GM18909 (cell line): Measurements from ENCODE around the gene UMODL1.

Experiments used
- ATAC-seq: cut with Tn5 transposase; IDR thresholded peaks from one replicate; pipeline ENCODE4 v1.9.1; 2021; ENCODE audit warnings: mild to moderate bottlenecking; ENCODE audit not compliant: unreplicated experiment, poor library complexity

Gene UMODL1

DNA sequence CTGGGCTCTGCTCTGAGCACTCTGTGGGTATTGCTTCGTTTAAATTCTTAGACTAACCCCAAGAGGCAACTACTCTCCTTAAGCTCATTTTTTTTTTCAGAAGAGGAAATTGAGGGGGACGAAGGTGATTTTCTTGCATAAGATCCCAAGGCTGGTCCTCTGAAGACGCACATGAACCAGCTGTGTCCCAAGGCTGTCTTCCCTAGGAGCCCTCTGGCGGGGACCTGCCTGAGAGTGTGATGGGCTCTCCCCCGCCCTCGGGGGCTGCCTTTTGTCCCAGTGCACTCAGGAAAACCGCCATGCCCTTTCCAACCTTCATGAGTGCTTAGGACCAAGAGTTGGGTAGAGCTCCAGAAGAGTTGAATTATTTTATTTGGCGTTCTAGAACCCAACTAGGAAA lies 21.7 kb downstream of the UMODL1 start:
- no peak for ATAC-seq

- no peak for ATAC-seq
These were observed 22.1 kb downstream of the UMODL1 start for GRCh38 chr21:42093186-42093585.

DNA sequence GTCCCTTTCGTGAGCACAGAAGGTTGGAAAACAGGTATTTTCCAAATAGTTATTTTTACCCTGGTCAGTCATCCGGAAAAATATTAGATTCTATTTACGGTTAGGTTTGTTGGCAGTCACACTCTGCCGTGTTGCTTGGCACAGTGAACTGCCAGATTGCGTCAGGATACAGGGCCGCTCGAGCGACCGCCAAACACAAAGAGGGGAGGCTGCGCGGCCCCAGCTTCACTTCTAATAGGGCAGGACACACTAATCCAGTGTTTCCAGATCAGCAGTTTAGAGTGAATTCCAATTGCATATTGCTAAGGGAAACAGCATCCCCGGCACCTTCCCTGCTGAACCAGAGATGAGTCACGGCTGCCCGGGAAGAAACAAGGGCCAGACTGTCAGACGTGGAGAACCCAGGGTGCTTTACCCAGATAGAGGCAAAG lies 22.9 kb downstream of the UMODL1 start:
- no peak for ATAC-seq

DNA sequence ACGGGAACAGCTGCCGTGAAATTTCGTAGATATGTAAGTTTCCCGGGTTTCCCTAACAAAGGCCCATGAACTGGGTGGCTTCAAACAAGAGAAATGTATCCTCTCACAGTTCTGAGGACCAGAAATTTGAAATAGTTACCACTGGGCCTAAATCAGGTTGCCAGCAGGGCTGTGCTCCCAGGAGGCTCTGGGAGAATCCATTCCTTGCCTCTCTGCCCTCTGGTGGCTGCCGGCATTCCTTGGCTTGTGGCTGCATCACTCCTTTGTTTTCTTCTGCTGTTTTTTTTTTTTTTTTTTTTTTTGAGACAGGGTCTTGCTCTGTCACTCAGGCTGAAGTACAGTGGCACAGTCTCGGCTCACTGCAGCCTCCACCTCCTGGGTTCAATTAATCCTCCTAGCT lies 23.7 kb downstream of the UMODL1 start:
- ATAC-seq = no peak

GRCh38 chr21:42095581-42095980 lies 24.5 kb downstream of the UMODL1 start:
- no peak for ATAC-seq

DNA sequence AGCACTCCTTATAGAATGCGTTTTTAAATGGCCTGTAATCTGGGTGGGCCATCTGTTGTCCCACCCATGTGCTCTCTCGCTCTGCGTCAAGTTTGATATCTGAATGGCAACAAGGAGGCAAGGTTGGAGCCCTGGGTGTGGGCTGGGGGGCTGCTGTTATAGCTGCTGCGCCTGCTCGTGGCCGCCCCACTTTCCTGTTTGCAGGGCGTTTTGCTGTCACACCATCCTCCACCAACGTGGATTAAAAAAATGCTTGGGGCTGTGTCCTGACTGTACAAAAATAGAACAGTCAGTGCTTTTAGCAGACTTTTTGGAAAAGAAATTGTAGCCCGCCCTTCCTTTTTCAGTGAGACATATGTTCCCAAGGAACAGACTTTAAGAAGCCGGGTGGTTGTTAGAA lies 25.4 kb downstream of the UMODL1 start:
- ATAC-seq = no peak

GRCh38 chr21:42097274-42097673 lies 26.2 kb downstream of the UMODL1 start:
- ATAC-seq = no peak

DNA sequence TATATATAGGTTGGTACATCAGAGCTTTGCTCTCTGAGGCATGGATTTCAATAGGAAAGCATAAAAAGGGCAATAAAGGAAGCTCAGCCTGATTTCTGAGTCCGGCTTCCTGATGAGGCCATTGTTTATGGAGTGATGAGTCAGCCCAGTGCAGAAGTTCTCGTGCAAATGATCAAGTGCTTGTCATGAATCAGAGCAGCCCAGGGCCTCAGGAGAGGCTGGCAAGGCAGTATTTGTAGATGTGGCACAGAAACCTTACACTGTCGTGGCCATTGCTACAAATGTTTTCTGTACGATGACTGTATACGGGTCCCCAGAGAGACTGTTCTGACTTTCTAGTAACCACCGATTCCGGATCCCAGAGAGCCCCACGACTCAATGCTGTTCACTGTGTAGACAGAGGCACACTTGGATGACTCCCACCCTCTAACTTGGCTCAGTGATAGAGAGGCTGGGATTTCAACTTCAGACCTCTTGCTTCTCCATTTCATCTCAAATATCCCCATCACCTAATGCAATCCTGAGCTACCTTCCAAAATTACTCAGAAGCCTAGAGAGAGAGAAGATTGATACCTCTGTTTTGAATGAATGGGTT lies 26.8 kb downstream of the UMODL1 start:
- no peak for ATAC-seq

GRCh38 chr21:42098957-42099505 lies 27.9 kb downstream of the UMODL1 start:
- ATAC-seq = no peak

DNA sequence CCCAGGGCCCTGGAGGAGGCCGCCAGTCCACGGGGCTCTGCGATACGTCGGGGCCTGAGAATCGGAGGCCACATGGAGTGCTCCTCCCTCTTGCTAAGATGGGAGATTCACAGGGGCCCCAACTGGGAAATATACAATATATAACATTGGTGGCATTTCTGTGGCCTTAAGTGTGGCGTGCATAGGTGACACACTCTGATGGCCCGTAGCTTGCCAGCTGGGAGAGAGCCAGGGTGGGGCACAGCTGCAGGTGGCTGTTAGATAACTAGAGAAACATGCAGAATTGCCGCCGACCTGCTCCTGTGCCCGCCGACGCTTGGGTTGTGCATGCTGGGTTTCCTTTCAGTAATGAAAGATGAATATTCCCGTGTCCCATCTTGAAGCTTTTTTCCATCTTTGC lies 30.1 kb downstream of the UMODL1 start:
- ATAC-seq = no peak

DNA sequence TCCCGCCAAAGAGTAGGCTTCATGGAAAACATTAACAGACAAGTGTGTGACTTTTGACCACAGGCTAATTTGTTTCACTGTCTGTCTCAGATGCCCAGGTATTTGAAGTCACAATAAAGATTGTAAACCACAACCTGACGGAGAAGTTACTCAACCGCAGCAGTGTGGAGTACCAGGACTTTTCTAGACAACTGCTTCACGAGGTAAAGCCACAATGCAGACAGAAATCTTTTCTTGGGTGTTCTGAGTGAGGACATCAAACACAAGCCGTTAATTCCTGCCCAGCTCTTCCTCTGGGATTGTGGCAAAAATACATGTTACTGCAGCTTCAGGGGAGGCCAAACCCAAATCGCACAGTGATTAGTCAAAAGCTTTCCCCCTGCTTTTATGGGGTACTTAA lies 31.0 kb downstream of the UMODL1 start:
- ATAC-seq = no peak

DNA sequence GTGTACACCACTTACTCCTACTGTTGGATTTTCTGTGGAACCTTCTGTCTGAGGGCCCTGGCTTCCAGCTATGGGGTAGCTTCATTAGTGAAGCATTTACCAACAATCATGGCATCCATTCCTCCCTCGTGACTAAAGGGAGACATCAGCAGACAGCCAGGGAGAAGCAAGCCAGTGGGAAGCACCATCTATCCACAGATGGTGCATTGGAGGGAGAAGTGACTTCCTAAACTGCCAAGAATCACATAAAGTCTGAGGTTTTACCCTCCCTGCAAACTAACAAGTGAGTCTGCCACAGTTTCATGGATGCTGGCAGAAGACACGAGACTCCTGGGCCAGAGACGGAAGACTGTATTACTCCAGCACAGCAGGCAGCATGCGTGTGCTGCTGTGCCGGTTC lies 31.4 kb downstream of the UMODL1 start:
- ATAC-seq = no peak

DNA sequence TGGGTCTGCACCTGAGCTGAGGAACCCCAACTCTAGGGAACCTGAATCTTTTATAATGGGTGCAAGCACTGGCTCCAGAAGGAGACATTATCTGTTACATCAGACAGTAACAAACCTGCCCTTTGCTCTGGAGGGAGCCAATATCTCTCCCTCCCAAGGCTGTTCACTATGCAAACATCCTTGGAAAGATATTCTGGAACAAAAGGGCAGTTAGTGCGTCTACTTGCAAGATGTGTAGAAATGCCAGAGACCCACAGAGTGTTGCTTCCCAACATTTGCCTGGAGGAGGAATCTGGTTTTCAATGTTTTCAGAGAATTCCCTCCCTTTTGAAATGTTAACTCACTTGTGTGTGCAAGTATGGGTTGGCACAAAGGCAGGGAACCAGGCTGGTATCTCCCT lies 31.9 kb downstream of the UMODL1 start:
- ATAC-seq = no peak

DNA sequence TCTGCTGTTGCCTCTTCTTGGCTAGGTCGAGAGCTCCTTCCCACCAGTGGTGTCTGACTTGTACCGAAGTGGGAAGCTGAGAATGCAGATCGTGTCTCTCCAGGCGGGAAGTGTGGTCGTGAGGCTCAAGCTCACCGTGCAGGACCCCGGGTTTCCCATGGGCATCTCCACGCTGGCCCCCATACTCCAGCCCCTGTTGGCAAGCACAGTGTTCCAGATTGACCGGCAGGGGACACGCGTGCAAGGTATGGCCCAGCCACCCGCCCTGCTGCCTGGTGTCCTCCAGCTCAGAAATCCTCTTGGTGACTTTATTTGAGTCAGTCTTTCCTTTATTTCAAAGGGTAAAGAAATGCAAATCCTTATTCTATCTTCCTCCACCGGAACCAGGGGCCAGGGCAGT lies 32.7 kb downstream of the UMODL1 start:
- ATAC-seq = no peak

- ATAC-seq = no peak
These were observed 34.6 kb downstream of the UMODL1 start for GRCh38 chr21:42105476-42106315.

DNA sequence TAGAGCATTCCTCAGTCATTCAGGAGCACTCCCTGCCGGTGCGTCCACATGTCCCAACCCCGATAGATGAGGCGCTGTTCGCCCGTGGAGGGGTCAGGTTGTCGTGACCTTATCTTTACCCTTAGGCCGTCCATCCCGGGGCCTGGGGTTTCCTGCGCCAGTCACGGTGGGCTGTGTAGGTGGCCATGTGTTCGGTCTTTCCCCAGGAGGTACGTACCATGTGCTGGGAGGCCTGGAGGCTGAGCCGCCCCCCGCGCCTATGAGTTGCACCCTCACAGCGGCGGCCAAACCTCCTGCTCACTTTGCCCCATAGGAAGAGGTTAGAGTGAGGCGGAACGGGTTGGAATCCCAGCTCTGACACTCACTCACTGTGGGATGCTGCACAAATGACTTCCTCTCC lies 35.3 kb downstream of the UMODL1 start:
- no peak for ATAC-seq

- peak; percentile 7 for ATAC-seq
These were observed 36.2 kb downstream of the UMODL1 start for GRCh38 chr21:42107177-42107880.

DNA sequence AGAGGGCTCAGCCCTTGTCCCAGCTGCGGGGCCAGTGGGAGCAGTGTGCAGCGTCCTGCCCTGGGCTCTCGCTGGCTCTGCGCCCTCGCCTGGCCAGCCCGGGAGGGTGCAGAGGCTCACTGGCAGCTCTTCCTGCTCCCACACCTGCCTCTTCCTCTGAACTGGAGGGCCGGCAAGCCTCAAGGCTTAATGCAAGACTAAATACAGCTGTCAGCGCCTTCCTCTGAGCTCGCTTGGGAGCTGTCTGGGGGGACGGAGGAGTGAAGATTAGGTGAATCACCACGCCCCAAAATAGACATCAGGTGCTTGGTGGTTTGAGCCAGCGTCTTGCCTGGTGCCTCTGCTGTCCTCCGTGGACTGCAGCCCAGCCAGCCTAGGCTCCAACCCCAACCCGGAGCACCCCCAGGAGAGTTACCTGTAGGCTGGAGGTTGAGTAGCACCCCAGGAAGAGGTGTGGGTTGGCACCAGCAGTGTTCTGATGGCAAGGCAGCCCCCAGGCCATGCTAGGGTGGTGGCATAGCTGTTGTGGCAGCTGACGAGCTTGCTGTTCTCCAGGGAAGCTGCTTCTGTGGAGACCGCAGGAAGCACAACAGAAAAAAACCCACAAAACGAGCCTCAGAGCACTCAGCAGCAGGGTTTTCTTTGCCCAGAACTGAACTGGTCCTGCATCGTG lies 36.9 kb downstream of the UMODL1 start:
- peak; percentile 84 for ATAC-seq

- no peak for ATAC-seq
These were observed 37.6 kb downstream of the UMODL1 start for GRCh38 chr21:42108554-42109340.

DNA sequence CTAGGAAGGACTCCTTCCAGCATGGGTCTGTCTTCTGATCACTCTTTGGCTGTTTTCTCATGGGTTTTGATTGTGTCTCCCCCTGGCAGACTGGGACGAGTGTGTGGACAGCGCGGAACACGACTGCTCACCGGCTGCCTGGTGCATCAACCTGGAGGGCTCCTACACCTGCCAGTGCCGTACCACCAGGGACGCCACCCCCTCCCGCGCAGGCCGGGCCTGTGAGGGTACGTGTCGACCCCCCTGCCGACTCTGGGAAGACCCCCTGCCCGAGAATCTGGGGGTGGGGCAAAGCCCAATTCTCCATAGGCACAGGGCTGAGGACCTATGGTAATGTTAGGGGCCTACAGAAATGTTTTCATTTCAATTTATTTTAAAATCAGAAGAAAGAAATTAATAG lies 38.4 kb downstream of the UMODL1 start:
- ATAC-seq = no peak
